GM18526 (cell line): ENCODE measurements around the gene BEAN1.

ENCODE experiments used
- POLR2A ChIP-seq: IDR thresholded peaks from 3 replicates; pipeline ENCODE4 v1.6.1; 2011; ENCODE audit not compliant: insufficient read length; ENCODE audit errors: extremely low read depth

The BEAN1 gene

DNA sequence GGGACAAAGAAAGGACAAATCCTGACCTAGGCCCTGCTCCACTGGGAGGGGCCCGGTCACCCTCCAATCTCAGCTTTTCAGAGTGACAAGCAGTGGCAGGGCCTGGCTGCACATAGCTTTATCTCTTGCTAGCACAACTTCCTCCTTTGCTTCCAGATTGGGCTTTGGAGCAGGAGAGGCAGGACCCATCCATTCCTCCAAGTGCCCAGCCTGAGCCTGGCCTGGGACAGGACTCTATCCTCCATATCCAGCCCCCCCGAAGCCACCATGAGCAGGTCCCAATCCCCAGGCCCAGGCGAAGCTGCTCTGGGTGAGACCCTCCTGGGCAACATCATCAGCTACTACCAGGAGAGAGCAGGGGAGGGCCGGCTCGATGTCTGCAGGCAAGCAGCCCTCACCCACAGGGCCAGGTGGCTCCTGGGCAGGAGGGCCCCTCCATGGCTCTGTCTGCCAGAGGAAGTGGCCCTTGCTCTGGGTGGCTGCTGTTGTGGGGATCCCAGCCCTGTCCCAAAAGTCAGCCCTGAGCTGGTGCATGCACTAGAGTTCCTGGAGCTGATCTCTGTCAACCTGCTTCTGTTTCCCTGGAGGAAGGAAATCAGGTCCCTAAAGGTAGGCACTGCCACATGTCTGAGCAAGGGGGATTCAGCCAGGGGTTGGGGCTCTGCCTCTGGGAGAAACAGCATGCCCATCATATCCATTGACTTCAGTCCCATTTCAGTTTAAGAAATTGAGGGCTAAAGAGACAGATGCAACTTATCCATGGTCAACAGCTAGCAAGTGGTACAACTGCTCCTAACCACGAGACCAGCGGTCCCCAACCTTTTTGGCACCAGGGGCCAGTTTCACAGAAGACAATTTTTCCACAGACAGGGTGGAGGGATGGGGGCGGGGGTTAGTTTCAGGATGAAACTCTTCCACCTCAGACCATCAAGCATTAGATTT is 64.0 kb downstream of the BEAN1 start:
- no peak for TF ChIP-seq POLR2A

DNA sequence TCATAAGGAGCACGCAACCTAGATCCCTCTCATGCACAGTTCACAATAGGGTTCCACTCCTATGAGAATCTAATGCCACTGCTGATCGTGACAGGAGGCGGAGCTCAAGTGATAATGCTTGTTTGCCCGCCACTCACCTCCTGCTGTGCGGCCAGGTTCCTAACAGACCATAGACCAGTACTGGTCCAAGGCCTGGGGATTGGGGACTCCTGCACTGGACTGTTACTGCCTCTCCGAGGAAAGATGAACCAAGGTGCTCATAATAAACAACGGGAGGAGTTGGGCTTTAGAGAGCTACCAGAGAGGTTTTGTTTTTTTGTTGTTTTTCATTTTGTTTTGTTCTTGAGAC is 64.6 kb downstream of the BEAN1 start:
- TF ChIP-seq POLR2A, result no peak

DNA sequence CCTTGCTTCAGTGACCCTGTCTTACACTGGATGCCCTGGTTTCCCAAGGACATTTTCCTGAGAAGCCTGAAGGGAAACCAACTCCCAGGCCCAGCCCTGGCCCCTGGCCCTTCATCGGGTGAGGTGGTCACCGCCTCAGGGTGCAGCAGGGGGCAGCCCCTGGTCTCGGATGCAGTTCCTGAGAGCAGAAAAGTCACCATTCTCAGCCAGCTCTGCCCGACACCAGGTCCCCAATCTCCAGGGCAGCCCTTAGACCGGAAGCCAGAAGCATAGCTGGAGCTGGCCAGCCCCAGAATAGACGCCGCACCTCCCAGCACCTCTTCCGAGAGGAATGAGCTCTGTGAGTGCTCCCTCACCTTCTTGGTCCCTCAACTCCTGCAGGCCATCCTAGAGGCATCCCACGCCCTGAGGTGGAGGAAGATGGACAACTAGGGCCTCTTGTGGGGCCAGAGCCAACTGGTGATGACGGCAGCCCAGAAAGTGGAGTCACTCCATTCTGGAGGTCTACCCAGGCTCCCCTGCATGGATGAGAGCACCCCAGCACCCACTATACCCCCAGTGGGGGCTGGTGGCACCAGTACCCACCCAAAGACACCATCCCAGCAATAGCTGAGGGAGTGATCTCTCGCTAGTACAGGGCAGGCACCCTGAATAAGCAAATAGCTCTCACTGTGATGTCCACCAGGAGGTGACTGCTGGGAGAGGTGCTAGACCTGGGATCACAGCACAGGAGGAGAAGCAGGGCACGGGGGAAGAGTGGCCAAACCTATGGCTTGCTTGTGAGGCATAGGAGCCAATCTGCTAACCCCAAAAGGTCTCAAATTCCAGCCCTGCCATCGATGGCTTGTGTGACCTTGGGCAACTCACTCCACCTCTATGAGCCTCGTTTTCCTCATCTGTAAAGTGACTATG is 66.7 kb downstream of the BEAN1 start:
- TF ChIP-seq POLR2A, result no peak

DNA sequence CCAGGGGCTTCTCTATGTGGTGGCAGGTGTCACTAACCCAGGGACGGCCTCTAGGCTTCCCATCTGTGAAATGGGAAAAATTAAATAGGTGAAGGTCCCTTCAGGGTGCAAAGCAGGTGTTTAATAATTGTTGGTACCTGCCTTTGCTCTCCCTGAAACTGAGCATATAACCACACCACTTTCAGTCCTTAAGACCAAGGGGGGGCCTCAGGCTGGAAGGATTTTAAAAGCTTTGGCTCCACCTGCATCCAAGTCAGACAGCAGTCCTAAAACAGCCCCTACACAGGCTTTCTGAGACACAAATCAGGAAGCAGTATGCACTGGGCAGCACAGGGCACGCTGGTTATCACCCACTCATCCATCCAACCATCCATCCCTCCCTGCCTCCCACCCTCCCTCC is 67.8 kb downstream of the BEAN1 start:
- no peak for TF ChIP-seq POLR2A

- no peak for TF ChIP-seq POLR2A
Measured at GRCh38 chr16:66495440-66495839, 68.3 kb downstream of the BEAN1 start.

- no peak for TF ChIP-seq POLR2A
Measured at GRCh38 chr16:66502020-66502913, 75.2 kb downstream of the BEAN1 start.

DNA sequence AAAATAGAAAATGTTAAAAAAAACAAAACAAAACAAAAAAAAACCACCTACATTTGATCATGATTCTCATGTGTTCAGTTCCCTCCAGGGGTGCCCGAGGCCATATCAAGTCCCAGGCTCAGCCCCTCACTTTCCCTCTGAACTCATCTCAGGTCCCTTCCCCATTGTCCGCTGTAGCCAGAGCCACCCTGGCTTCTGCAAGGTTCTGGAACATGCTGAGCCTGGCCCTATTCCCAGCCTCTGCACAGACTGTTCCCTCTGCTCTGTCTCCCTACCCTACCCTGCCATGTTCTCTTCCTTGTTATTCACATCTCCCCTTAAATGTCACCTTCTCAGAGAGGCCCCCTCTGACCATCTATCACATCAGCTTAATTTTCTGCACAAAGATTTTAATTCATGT is 75.9 kb downstream of the BEAN1 start:
- no peak for TF ChIP-seq POLR2A

DNA sequence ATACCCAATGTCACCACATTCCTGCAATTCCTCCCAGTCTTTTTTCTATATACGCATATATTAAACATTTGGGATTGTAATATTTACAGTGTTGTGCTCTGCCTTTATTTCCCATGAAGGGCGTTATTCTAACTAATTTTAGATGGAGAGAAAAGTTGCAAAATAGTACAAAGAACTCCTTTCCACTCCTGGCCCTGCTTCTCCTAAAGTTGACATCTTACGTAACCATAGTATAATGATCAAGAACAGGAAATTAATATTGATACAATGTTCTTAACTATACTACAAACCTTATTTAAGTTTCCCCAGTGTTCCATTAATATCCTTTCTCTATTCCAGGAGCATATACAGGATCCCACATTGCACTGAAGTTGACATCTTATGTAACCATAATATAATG is 76.5 kb downstream of the BEAN1 start:
- TF ChIP-seq POLR2A, result no peak

- no peak for TF ChIP-seq POLR2A
Measured at GRCh38 chr16:66507731-66508239, 80.7 kb downstream of the BEAN1 start.

DNA sequence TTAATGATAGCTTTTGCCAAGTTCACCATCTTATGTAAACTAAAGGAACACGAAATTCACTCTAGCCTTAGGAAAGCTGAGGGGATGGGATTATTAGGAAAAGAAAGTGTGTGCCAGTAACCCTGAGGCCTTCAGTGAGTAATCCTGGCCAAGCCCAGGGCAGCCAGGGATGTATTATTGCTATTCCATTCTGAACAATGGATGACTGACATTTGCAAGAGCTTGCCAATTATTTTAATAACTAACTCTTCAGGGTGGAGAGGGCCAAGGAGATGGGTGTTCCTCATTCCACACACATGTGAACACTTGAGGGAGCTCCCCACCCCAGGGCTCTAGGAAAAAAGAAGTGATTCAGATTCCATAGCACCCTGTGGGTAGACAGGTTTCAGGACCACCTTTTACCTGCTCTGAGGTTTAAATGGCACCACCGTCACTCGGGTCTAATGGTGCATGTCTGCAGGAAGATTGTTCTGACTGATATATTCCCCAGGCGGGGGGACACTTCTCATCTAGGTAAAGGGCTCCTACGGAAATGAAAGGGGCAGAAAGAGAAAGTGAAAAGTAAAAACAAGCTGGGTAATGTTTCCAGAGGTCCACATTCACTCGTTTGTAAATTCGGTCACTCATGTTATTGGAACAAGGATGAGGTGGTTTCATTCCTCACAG is 81.3 kb downstream of the BEAN1 start:
- TF ChIP-seq POLR2A, result no peak

GRCh38 chr16:66508914-66509496 is 81.9 kb downstream of the BEAN1 start:
- no peak for TF ChIP-seq POLR2A

DNA sequence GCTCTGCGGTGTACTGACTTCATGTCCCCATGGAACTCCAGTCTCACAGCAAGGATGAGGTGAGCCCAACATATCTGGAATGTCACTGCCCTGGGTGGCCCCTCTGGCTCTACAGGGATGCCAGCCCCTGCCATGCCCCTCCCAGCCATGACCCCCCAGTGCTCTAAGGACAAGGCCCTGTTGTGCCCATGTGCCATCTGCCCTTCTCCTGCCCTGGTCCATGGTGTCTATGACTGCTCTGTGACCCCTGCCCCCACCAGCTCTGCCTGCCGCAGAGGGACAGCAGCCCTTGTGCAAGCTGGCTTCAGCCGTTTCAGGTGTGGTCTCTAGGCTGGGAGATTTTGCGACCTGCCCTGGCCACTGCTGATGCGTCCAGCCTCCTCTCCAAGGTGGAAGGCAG is 82.5 kb downstream of the BEAN1 start:
- TF ChIP-seq POLR2A, result no peak

- TF ChIP-seq POLR2A, result no peak
Measured at GRCh38 chr16:66510298-66510697, 83.2 kb downstream of the BEAN1 start.
